ENCODE measurements around the gene CECR2.

- TF ChIP-seq CTCF (IDR thresholded peaks at IDR 0.05) (no peak), POLR2A (IDR thresholded peaks at IDR 0.05) (no peak), EP300 (IDR thresholded peaks at IDR 0.05) (no peak), POLR2AphosphoS5 (IDR thresholded peaks at IDR 0.05) (no peak)
These were observed 32.5 kb downstream of the CECR2 start for GRCh38 chr22:17401728-17402127.

All from upper lobe of left lung (tissue), 4 donors.